SK-N-SH treated with all-trans-retinoic acid at 6 μM for 48 hours (cell line): ENCODE measurements around the gene ABI2.

Experiments
- SNAI2 ChIP-seq: fragments of 250-450 bp; sonication (Bioruptor Pico); IDR thresholded peaks from 2 replicates; pipeline ENCODE4 v1.5.0; 2020; ENCODE audit warnings: mild to moderate bottlenecking, moderate library complexity
- ZFP30 ChIP-seq: fragments of 450-650 bp; formaldehyde crosslinking; IDR thresholded peaks from 2 replicates; pipeline ENCODE4 v1.5.0; 2022; ENCODE audit warnings: mild to moderate bottlenecking, moderate library complexity

- TF ChIP-seq SNAI2 (CRISPR knock-in tag) (no peak), ZFP30 (CRISPR knock-in tag) (no peak)
Observed at GRCh38 chr2:203476881-203477280, 148.7 kb downstream of the ABI2 start.
